ENCODE results near the gene CPNE7. TPM values are rescaled to one million over a fixed set of nuclear protein-coding genes. Genes with fewer than 3 reads are reported as not detected.
"Not testable (repeated sequence)": the region's sequence is repeated elsewhere in the genome, so short reads cannot be mapped to it uniquely, and the experiment has no call there.

The CPNE7 gene
- total RNA-seq, 1 donor from 2014 or later: 6.1 TPM

- DNase-seq (ENCODE audit: extremely low read depth, low read depth, low spot score): no peak
Observed at GRCh38 chr16:89565256-89565505, 10.4 kb upstream of the CPNE7 start.

- no peak for DNase-seq (ENCODE audit: extremely low read depth, low read depth, low spot score)
Observed at GRCh38 chr16:89565506-89566372, 9.8 kb upstream of the CPNE7 start.

GRCh38 chr16:89567656-89568594 is 7.6 kb upstream of the CPNE7 start:
- no peak for DNase-seq (ENCODE audit: extremely low read depth, low read depth, low spot score)

GRCh38 chr16:89569506-89570341 is 5.8 kb upstream of the CPNE7 start:
- no peak for DNase-seq (ENCODE audit: extremely low read depth, low read depth, low spot score)

- DNase-seq (ENCODE audit: extremely low read depth, low read depth, low spot score): no peak
Observed at GRCh38 chr16:89570342-89570923, 5.1 kb upstream of the CPNE7 start.

GRCh38 chr16:89570983-89571598 is 4.5 kb upstream of the CPNE7 start:
- not testable (repeated sequence) for DNase-seq (ENCODE audit: extremely low read depth, low read depth, low spot score)

- DNase-seq (ENCODE audit: extremely low read depth, low read depth, low spot score): no peak
Observed at GRCh38 chr16:89571636-89572035, 3.9 kb upstream of the CPNE7 start.

- no peak for DNase-seq (ENCODE audit: extremely low read depth, low read depth, low spot score)
Observed at GRCh38 chr16:89572073-89572484, 3.5 kb upstream of the CPNE7 start.

- no peak for DNase-seq (ENCODE audit: extremely low read depth, low read depth, low spot score)
Observed at GRCh38 chr16:89572485-89573205, 2.9 kb upstream of the CPNE7 start.

- no peak for DNase-seq (ENCODE audit: extremely low read depth, low read depth, low spot score)
Observed at GRCh38 chr16:89573826-89574680, 1.5 kb upstream of the CPNE7 start.

GRCh38 chr16:89574681-89575246 is 794 bp upstream of the CPNE7 start:
- no peak for DNase-seq (ENCODE audit: extremely low read depth, low read depth, low spot score)

- no peak for DNase-seq (ENCODE audit: extremely low read depth, low read depth, low spot score)
Observed at GRCh38 chr16:89576153-89577054, 846 bp downstream of the CPNE7 start.

GRCh38 chr16:89577055-89577759 is 1.6 kb downstream of the CPNE7 start:
- no peak for DNase-seq (ENCODE audit: extremely low read depth, low read depth, low spot score)

GRCh38 chr16:89579351-89579750 is 3.8 kb downstream of the CPNE7 start:
- no peak for DNase-seq (ENCODE audit: extremely low read depth, low read depth, low spot score)

- DNase-seq (ENCODE audit: extremely low read depth, low read depth, low spot score): no peak
Observed at GRCh38 chr16:89581045-89581695, 5.6 kb downstream of the CPNE7 start.

Measured in glomerular endothelial cell (primary cell).